ENCODE results near the gene AMDHD2.

GRCh38 chr16:2500918-2501750, 19.0 kb upstream of the AMDHD2 start:
- peak; percentile 96 to 98 (median 98) for TF ChIP-seq CTCF (IDR thresholded peaks at IDR 0.05)
- no peak for TF ChIP-seq POLR2A (IDR thresholded peaks at IDR 0.05)
